Erythroblast (primary cell): ENCODE data around the gene SYNE3.

Experiments used
- GATA1 ChIP-seq: IDR thresholded peaks from 2 replicates; pipeline ENCODE4 v1.6.1; 2011; ENCODE audit warnings: low read depth, mild to moderate bottlenecking, control low read depth, low read length, moderate library complexity
- POLR2A ChIP-seq: IDR thresholded peaks from 2 replicates; pipeline ENCODE4 v1.6.1; 2011; ENCODE audit warnings: mild to moderate bottlenecking, low read length

- TF ChIP-seq POLR2A (no peak), GATA1 (no peak)
Observed at GRCh38 chr14:95475540-95476240, 40.8 kb downstream of the SYNE3 start.
